Measurements from ENCODE around the gene RTKN.
A peak's percentile ranks its signal among the peaks of the same experiment; 100 is the strongest.
"Not testable (repeated sequence)": the region's sequence is repeated elsewhere in the genome, so short reads cannot be mapped to it uniquely, and the experiment has no call there.

Gene RTKN

GRCh38 chr2:74441690-74442482, at the start of gene RTKN:
Gene RTKN (minus strand): TSS chr2:74441937. CDS start chr2:74441816, 121 bp downstream.
- H3K79me2 ChIP-seq (ENCODE audit: insufficient read depth, low read depth), result no peaks in the 10 kb centered on the region
- TF ChIP-seq CTCF (conservative IDR thresholded peaks at IDR 0.05; ENCODE audit: low read depth, low read length), result no peak
- H2AFZ ChIP-seq (ENCODE audit: low read depth), result peak within 1 kb of the TSS; percentile 75
- peak within 1 kb of the TSS; percentile 67; the same call in 1 of the 2 replicates for H3K9ac ChIP-seq
- H3K4me3 ChIP-seq (IDR thresholded peaks at IDR 0.05; ENCODE audit: insufficient read depth, low read depth, low read length), result no peak within 1 kb of the TSS
- H3K27ac ChIP-seq, result 0 out of 2 replicates have a peak within 1 kb of the TSS, but pooled peaks have one; percentile 12
- H3K4me1 ChIP-seq (ENCODE audit: low read depth, poor library complexity, severe bottlenecking), result peaks cover 12% of the 10 kb centered on the region
- H3K27me3 ChIP-seq (ENCODE audit: insufficient read depth, low read depth), result no peaks in the 10 kb centered on the region
- no peaks in the 10 kb centered on the region for H4K20me1 ChIP-seq (ENCODE audit: insufficient read depth)
- no peaks in the 10 kb centered on the region for H3K36me3 ChIP-seq (ENCODE audit: insufficient read depth)
- peak within 1 kb of the TSS; percentile 63 for H3K4me2 ChIP-seq

GRCh38 chr2:74489906-74490305, 48.2 kb upstream of the RTKN start:
- Histone ChIP-seq H3K79me2 (ENCODE audit: insufficient read depth, low read depth) (no peaks in the 10 kb centered on the region; the same call in 1 of the 2 replicates), H2AFZ (ENCODE audit: low read depth) (no peak overlapping the region), H3K4me2 (no peak overlapping the region), H3K4me1 (ENCODE audit: low read depth, poor library complexity, severe bottlenecking) (no peaks in the 10 kb centered on the region), H3K9ac (no peak overlapping the region), H3K4me3 (IDR thresholded peaks at IDR 0.05; ENCODE audit: insufficient read depth, low read depth, low read length) (no peak overlapping the region), H4K20me1 (ENCODE audit: insufficient read depth) (no peaks in the 10 kb centered on the region), H3K36me3 (ENCODE audit: insufficient read depth) (no peaks in the 10 kb centered on the region), H3K27me3 (ENCODE audit: insufficient read depth, low read depth) (no peaks in the 10 kb centered on the region), H3K27ac (no peak overlapping the region)
- no peak for TF ChIP-seq CTCF (conservative IDR thresholded peaks at IDR 0.05; ENCODE audit: low read depth, low read length)

- Histone ChIP-seq H3K4me1 (ENCODE audit: low read depth, poor library complexity, severe bottlenecking) (no peaks in the 10 kb centered on the region), H3K27me3 (ENCODE audit: insufficient read depth, low read depth) (no peaks in the 10 kb centered on the region), H3K4me3 (IDR thresholded peaks at IDR 0.05; ENCODE audit: insufficient read depth, low read depth, low read length) (no peak overlapping the region), H2AFZ (ENCODE audit: low read depth) (no peak overlapping the region), H3K27ac (no peak overlapping the region), H3K79me2 (ENCODE audit: insufficient read depth, low read depth) (no peaks in the 10 kb centered on the region; the same call in 1 of the 2 replicates), H4K20me1 (ENCODE audit: insufficient read depth) (no peaks in the 10 kb centered on the region), H3K9ac (no peak overlapping the region), H3K4me2 (no peak overlapping the region), H3K36me3 (ENCODE audit: insufficient read depth) (no peaks in the 10 kb centered on the region)
- no peak for TF ChIP-seq CTCF (conservative IDR thresholded peaks at IDR 0.05; ENCODE audit: low read depth, low read length)
Observed at GRCh38 chr2:74488643-74489481, 47.1 kb upstream of the RTKN start.

GRCh38 chr2:74486141-74486540, 44.4 kb upstream of the RTKN start:
- Histone ChIP-seq H3K27ac (no peak overlapping the region), H3K9ac (no peak overlapping the region), H3K4me2 (no peak overlapping the region), H3K36me3 (ENCODE audit: insufficient read depth) (no peaks in the 10 kb centered on the region), H4K20me1 (ENCODE audit: insufficient read depth) (no peaks in the 10 kb centered on the region), H3K4me3 (IDR thresholded peaks at IDR 0.05; ENCODE audit: insufficient read depth, low read depth, low read length) (no peak overlapping the region), H2AFZ (ENCODE audit: low read depth) (no peak overlapping the region), H3K4me1 (ENCODE audit: low read depth, poor library complexity, severe bottlenecking) (peaks cover 6% of the 10 kb centered on the region), H3K79me2 (ENCODE audit: insufficient read depth, low read depth) (peaks cover 11% of the 10 kb centered on the region), H3K27me3 (ENCODE audit: insufficient read depth, low read depth) (no peaks in the 10 kb centered on the region)
- no peak for TF ChIP-seq CTCF (conservative IDR thresholded peaks at IDR 0.05; ENCODE audit: low read depth, low read length)

- Histone ChIP-seq H3K4me1 (ENCODE audit: low read depth, poor library complexity, severe bottlenecking) (peaks cover 15% of the 10 kb centered on the region), H3K9ac (peak overlapping the region; percentile 90; the same call in 1 of the 2 replicates), H3K4me2 (peak overlapping the region; percentile 52), H3K79me2 (ENCODE audit: insufficient read depth, low read depth) (peaks cover 18% of the 10 kb centered on the region), H2AFZ (ENCODE audit: low read depth) (peak overlapping the region; percentile 99)
- H3K27me3 ChIP-seq (ENCODE audit: insufficient read depth, low read depth); H4K20me1 ChIP-seq (ENCODE audit: insufficient read depth); H3K4me3 ChIP-seq (IDR thresholded peaks at IDR 0.05; ENCODE audit: insufficient read depth, low read depth, low read length); H3K36me3 ChIP-seq (ENCODE audit: insufficient read depth); H3K27ac ChIP-seq: not testable (repeated sequence)
Observed at GRCh38 chr2:74483675-74484164, 42.0 kb upstream of the RTKN start.

All from KMS-11 (cell line).